NCI-H524 (cell line): Measurements from ENCODE around the gene NSL1.
"Not testable (repeated sequence)": the region's sequence is repeated elsewhere in the genome, so short reads cannot be mapped to it uniquely, and the experiment has no call there.

Experiments
- DNase-seq, 2 experiments: peaks; one replicate each; lab custom pipeline; 2025; lab: John Stamatoyannopoulos, UW

The NSL1 gene

GRCh38 chr1:212783976-212784375 is 7.6 kb downstream of the NSL1 start:
- DNase-seq: no peak

DNA sequence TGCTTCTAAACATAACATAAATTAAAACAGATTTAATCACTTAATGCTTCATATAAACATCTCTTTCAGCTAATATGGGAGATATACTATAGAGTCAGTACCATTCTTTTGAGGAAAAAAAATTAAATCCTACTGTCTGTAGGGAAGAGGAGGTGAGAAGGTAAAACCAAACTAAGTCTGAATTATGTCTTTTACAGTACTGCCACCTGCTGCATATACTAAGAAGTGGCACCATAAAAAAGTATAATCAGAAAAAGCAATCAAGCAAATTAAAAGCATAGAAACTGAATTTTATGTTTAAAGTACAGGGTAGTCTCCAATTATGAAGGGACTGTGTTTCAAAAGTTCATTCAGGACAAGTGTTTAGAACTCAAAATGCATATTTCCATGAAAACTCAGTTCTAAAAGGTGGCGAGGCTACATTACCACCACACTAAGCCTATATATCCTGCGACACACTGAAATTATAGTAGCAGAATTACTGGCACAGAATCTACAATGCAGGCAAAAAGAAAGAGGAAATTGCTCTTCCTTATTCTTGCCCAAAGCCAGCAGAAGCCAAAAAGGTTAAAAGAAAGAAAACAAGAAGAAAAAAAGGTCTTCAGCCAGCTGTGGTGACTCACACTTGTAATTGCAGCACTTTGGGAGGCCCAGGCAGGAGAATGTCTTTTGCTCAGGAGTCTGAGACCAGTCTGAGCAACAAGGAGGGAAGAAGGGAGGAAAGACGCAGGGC is 9.0 kb downstream of the NSL1 start:
- DNase-seq: peak in 1 of 2 experiments; percentile 20

DNA sequence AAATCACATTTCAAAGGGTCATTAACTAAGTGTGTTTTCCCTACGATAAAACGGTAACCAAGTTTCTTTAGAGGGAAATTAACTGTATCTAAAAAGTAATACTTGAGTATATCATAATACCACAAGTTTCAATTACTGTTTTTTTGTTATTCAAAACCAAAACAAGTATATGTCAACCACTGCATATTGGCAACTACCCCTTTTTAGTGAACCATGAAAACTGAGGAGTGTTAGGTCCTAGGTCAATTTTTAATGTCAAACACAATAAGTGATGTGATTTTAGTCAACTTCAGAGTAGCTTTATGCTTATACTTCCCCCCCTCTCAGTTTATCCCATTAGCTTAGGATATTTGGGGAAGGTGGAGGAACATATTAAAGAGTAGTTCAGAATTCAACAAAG is 10.4 kb downstream of the NSL1 start:
- DNase-seq: no peak

DNA sequence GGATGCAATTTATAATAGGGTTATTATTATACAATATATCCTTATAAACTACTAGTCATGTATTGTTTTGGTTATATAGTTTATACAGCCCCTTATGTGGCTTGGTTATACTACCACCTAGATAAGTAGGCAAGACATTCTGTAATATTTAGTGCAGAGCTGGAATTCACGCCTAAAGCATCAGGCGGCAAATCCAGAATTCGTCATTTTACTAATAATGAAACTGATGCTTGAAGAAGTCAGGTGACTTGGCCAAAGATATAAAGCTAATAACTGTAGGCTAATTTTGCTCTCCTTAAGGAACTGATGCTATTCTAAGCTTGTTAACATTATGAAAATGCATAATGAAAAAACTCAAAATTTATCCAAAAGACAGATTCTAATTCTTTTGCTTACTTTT is 10.8 kb downstream of the NSL1 start:
- no peak for DNase-seq

DNA sequence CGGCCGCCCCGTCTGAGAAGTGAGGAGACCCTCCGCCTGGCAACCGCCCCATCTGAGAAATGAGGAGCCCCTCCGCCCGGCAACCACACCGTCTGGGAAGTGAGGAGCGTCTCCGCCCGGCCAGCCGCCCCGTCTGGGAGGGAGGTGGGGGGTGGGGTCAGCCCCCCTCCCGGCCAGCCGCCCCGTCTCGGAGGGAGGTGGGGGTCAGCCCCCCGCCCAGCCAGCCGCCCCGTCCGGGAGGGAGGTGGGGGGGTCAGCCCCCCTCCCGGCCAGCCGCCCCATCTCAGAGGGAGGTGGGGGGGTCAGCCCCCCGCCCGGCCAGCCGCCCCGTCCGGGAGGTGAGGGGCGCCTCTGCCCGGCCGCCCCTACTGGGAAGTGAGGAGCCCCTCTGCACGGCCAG is 12.5 kb downstream of the NSL1 start:
- DNase-seq: not testable (repeated sequence)

GRCh38 chr1:212777151-212777550 is 14.4 kb downstream of the NSL1 start:
- DNase-seq: no peak

- DNase-seq: no peak
Measured at GRCh38 chr1:212775241-212775640, 16.3 kb downstream of the NSL1 start.

DNA sequence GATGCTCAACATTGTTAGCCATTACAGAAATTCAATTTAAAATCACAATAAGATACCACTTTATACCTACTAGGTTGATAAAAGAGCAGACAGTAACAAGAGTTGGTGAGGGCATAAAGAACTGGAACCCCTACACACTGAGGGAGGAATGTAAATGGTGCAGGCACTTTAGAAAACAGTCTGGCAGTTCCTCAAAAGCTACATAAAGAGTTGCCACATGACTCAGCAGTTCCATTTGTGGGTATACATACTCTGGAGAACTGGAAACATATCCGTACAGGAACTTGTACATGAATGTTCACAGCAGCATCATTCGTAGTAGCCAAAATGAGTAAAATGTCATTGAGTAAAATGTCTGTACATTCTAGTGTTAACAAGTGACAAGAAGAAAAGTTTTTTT is 17.0 kb downstream of the NSL1 start:
- no peak for DNase-seq

GRCh38 chr1:212773011-212773410 is 18.6 kb downstream of the NSL1 start:
- no peak for DNase-seq

DNA sequence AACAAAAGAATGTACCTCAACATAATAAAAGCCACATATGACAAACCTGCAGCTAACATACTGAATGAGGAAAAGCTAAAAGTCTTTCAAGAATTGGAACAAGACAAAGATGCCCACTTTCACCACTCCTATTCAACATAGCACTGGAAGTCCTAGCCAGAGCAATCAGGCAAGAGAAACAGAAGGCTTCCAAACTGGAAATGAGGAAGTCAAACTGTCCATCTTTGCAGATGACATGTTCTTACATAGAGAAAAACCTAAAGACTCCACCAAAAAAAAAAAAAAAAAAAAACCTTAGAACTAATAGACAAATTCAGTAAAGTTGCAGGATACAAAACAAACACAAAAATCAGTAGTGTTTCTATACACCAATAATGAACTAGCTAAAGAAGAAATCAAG is 20.2 kb downstream of the NSL1 start:
- DNase-seq: no peak

GRCh38 chr1:212769459-212770167 is 22.0 kb downstream of the NSL1 start:
- no peak for DNase-seq

- DNase-seq: not testable (repeated sequence)
Measured at GRCh38 chr1:212766825-212767224, 24.8 kb downstream of the NSL1 start.

DNA sequence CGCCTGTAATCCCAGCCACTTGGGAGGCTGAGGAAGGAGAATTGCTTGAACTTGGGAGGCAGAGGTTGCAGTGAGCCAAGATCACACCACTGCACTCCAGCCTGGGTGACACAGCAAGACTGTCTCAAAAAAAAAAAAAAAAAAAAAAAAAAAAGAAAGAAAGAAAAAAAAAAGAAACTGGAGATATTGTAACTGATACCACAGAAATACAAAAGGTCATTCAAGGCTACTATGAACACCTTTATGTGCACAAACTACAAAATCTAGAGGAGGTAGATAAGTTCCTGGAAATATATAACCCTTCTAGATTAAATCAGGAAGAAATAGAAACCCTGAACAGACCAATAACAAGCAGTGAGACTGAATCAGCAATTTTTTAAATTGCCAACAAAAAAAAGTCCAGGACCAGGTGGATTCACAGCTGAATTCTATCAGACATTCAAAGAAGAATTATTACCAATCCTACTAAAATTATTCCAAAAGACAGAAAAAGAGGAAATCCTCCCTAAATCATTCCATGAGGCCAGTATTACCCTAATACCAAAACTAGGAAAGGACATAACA is 26.8 kb downstream of the NSL1 start:
- not testable (repeated sequence) for DNase-seq

DNA sequence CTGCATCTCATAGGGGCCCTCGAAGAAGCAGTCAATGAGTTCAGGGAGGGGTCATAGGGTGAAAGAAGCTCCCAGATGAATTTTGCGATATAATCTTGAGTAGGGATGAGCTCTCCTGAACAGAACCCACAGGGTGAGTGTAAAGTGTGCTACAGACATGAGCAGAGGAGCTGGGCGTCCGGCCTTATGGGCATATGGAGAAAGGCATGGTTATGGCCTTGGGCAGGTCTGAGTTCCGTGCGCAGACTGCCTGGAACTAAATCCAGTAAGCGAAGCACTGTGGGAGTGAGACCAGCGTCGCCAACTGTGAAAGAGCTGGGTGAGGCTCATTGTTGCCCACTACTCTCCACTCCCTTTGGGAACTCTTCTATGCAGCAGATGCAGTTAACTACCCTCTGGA is 28.7 kb downstream of the NSL1 start:
- no peak for DNase-seq

DNA sequence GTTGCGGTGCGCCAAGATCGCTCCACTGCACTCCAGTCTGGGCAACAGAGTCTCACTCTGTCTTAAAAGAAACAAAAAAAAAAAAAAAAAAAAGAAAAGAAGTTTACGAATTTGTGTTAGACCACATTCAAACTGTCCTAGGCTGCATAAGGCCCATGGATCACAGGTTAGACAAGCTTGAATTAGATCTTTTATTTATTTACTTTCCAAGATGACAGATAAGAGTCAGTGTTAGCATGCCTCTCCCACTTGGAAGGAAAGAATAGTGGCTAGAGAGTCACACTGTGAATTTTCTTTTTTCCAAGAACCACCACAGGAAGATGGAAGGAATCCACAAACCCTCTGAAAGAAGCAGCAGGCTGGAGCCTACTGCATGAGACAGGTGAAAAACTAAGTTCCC is 29.3 kb downstream of the NSL1 start:
- no peak for DNase-seq

DNA sequence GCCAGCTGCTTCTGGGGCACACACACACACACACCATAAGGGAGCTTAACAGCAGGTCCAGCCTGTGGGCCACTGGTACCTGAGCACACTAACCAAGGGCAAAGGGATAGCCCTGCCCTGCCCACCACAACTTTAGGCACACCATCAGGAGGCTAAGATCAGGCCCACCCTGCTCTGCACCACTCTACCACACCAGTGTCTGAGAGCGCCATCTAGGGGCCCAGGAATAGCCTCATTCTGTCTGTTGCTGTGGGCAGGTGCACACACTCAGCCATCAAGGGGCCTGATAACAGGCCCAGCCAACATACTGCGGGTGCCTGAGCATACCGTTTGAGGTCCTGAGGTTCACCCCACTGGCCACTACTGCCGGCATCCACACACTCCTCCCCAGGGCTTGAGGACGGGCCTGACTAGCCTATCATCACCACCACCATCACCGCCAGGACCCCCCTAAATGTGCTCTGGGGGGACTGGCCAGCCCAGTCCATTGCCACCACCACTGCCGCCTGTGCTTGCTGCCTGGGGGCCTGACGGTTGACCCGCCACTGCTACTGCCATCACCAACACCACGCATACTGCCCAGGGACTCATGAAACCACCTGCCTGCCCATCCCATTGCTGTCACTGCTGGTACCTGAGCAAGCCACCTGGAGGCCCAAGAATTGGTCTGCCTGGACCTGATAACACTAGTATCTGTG is 31.3 kb downstream of the NSL1 start:
- peak in 1 of 2 experiments; percentile 20 for DNase-seq

DNA sequence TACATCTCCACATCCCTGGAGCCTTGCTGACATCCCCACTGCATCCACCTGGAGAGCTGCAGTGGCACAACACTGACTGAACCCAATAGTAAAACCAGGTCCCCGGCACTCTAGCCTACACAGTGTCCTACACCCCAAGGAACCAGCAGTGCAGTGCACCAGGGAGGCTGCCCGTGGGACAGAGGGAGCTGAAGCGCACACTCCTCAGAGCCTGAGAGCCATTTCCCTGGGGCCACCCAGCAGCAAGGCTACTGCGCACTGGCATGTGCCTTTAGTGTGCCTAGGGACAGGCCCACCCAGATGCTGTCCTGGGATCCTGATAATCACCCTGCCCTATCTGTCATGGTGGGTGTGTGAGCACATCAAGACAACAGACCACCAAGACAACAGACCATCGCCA is 31.9 kb downstream of the NSL1 start:
- no peak for DNase-seq

- peak in 1 of 2 experiments; percentile 5 for DNase-seq
Measured at GRCh38 chr1:212754680-212755079, 36.9 kb downstream of the NSL1 start.

DNA sequence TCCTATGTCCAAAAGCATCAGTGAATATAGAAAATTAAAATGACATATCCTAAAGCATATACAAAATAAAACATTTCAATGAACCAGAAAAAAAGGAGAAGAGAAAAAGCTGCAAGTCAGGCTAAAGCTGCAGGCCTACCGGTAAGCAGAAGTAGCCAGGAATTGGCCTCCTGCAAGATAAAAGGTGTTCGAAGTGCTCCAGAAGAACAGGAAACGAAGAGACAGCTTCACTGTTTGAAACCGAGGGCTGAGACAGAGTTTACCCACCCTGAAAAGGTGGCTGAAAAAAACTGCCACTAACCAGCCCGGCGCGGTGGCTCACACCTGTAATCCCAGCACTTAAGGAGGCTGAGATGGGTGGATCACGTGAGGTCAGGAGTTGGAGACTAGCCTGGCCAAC is 37.4 kb downstream of the NSL1 start:
- DNase-seq: no peak

- DNase-seq: no peak
Measured at GRCh38 chr1:212753749-212754148, 37.8 kb downstream of the NSL1 start.

DNA sequence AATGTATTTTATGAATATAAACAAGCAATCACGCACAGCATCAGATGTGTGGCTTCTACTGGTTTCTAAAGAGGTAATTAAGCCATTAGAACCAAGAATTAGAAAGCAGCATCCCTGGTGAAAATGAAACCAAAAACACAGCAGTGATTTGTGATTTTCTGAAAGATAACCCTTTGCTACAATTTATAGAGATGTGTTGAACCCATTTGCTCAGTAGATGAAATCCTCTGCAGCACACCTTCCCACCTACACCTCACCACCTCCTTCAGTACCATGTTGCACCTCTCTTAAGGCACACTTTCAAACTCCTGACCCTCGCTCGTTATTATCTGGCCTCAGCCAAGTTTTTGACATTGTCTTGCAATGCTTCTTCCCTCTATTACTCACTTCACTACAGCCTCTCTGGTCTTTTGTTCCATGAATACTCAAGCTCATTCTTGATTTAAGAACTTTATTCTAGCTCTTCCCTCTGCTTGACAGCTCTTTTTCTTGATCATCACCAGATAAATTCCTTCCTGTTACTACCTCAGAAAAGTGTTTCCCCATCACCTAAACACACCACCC is 38.6 kb downstream of the NSL1 start:
- DNase-seq: no peak

DNA sequence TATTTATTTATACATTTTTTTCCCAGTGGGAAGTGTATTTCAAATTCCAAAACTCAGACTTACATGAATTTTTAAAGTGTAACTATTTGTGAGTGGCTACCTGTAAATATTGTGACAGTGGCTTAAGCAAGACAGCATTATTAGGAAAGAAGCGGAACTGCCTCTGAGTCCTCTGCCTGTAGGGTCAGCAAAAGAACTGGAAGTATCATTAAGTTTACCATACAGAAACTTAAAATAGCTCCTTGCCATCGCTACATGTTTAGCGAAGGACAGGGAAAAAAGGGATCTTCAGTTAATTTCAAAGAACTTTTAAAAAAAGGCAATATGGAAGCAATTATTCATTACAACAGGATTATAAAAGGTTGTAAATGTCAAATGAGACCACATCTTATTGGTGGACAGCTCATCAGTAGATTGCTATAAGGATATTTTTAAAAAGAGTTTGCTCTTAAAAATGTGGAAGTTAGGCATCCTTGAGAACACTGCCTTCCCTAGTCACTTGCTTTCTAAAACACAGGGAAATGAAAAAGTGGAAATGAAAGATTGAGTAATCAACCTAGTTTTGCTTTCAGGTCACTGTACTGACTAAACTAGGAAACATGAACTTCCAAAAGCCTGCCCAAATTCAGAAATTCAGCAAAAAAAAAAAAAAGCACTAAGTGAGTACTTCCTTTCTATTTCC is 39.2 kb downstream of the NSL1 start:
- DNase-seq: no peak
